Neural progenitor cell (in vitro differentiated cells): Measurements from ENCODE around the gene GFOD1. TPM values are rescaled to one million over a fixed set of nuclear protein-coding genes. Genes with fewer than 3 reads are reported as not detected.

Experiments used
- DNase-seq: peaks from one replicate; pipeline ENCODE4 v3.0.0-alpha.2; 2016; ENCODE audit warnings: low spot score
- H2AFZ ChIP-seq: fragments of 200-600 bp; sonication (generic); replicated peaks from 2 replicates; pipeline ENCODE4 v1.6.1; 2016; ENCODE audit warnings: antibody characterized with exemption
- H3F3A ChIP-seq: fragments of 200-600 bp; sonication (generic); 2 replicates; pipeline ENCODE4 v1.6.1; 2016; ENCODE audit warnings: antibody characterized with exemption, low read depth
- H3K27ac ChIP-seq: fragments of 200-600 bp; sonication (generic); 2 replicates; pipeline ENCODE4 v1.5.1; 2016; ENCODE audit warnings: mild to moderate bottlenecking
- H3K27me3 ChIP-seq: fragments of 200-600 bp; sonication (generic); 2 replicates; pipeline ENCODE4 v1.6.1; 2016; ENCODE audit warnings: mild to moderate bottlenecking, moderate library complexity
- H3K36me3 ChIP-seq: fragments of 200-600 bp; sonication (generic); 2 replicates; pipeline ENCODE4 v1.5.1; 2016
- H3K4me1 ChIP-seq: fragments of 200-600 bp; sonication (generic); 2 replicates; pipeline ENCODE4 v1.6.1; 2016; ENCODE audit warnings: mixed run types
- H3K4me2 ChIP-seq: fragments of 200-600 bp; sonication (generic); 2 replicates; pipeline ENCODE4 v1.6.1; 2016
- H3K4me3 ChIP-seq: fragments of 200-600 bp; sonication (generic); 2 replicates; pipeline ENCODE4 v1.5.1; 2016
- H3K79me2 ChIP-seq: fragments of 200-600 bp; sonication (generic); 2 replicates; pipeline ENCODE4 v1.6.1; 2016; ENCODE audit warnings: low read depth
- H3K9ac ChIP-seq: fragments of 200-600 bp; sonication (generic); 2 replicates; pipeline ENCODE4 v1.6.1; 2016
- H3K9me3 ChIP-seq: fragments of 200-600 bp; sonication (generic); 2 replicates; pipeline ENCODE4 v1.5.1; 2016; ENCODE audit warnings: low read depth
- H4K20me1 ChIP-seq: fragments of 200-600 bp; sonication (generic); 2 replicates; pipeline ENCODE4 v1.6.1; 2016; ENCODE audit warnings: low read depth
- H3K27ac Mint-ChIP-seq: 3 replicates; pipeline ENCODE4 v1.8.0; 2021; ENCODE audit warnings: mixed read lengths
- H3K27me3 Mint-ChIP-seq: 2 replicates; pipeline ENCODE4 v1.8.0; 2022; ENCODE audit warnings: low read depth, mild to moderate bottlenecking, inconsistent platforms, moderate library complexity, mixed read lengths; ENCODE audit not compliant: insufficient read depth
- H3K36me3 Mint-ChIP-seq: 3 replicates; pipeline ENCODE4 v1.8.0; 2021; ENCODE audit warnings: mixed read lengths
- H3K4me1 Mint-ChIP-seq: 3 replicates; pipeline ENCODE4 v1.8.0; 2021; ENCODE audit warnings: mixed read lengths
- H3K4me3 Mint-ChIP-seq: 3 replicates; pipeline ENCODE4 v1.8.0; 2021; ENCODE audit warnings: mild to moderate bottlenecking, moderate library complexity, mixed read lengths
- H3K9me3 Mint-ChIP-seq: 3 replicates; pipeline ENCODE4 v1.8.0; 2020; ENCODE audit warnings: mixed read lengths
- EZH2 ChIP-seq: fragments of 200-600 bp; sonication (generic); IDR thresholded peaks from 2 replicates; pipeline ENCODE4 v1.6.1; 2017; ENCODE audit warnings: antibody characterized with exemption, mild to moderate bottlenecking, moderate library complexity
- EZH2phosphoT487 ChIP-seq: fragments of 200-600 bp; sonication (generic); IDR thresholded peaks from 2 replicates; pipeline ENCODE4 v1.6.1; 2017; ENCODE audit warnings: antibody characterized with exemption
- total RNA-seq: library from RNA; depleted of rRNA; stranded (reverse); fragments of >200 nt; gene quantifications from 2 replicates; pipeline ENCODE4 v1.2.3, GENCODE V29; 2015; ENCODE audit warnings: low replicate concordance
- TF ChIP-seq, protein P1 (sequence below): fragments of 200-600 bp; sonication (generic); IDR thresholded peaks from 2 replicates; pipeline ENCODE4 v1.5.1; 2017; ENCODE audit warnings: antibody characterized with exemption, mild to moderate bottlenecking

The GFOD1 gene
- total RNA-seq, 1 donor from 2014 or later = 1.8 TPM

- no peaks in the 10 kb centered on the region for H3K9me3 ChIP-seq
- peaks cover 10% of the 10 kb centered on the region for H3K4me1 ChIP-seq
- Mint-ChIP-seq H3K27ac (no peak overlapping the region), H3K4me1 (peaks cover 21% of the 10 kb centered on the region), H3K36me3 (no peaks in the 10 kb centered on the region), H3K4me3 (no peak overlapping the region), H3K27me3 (peaks cover 2% of the 10 kb centered on the region), H3K9me3 (no peaks in the 10 kb centered on the region)
- no peak overlapping the region for H3K27ac ChIP-seq
- no peak overlapping the region for H3K9ac ChIP-seq
- no peaks in the 10 kb centered on the region for H3K27me3 ChIP-seq
- no peaks in the 10 kb centered on the region for H3K79me2 ChIP-seq
- no peaks in the 10 kb centered on the region for H3K36me3 ChIP-seq
- TF ChIP-seq EZH2phosphoT487 (no peak), EZH2 (no peak)
- TF ChIP-seq, protein P1, sequence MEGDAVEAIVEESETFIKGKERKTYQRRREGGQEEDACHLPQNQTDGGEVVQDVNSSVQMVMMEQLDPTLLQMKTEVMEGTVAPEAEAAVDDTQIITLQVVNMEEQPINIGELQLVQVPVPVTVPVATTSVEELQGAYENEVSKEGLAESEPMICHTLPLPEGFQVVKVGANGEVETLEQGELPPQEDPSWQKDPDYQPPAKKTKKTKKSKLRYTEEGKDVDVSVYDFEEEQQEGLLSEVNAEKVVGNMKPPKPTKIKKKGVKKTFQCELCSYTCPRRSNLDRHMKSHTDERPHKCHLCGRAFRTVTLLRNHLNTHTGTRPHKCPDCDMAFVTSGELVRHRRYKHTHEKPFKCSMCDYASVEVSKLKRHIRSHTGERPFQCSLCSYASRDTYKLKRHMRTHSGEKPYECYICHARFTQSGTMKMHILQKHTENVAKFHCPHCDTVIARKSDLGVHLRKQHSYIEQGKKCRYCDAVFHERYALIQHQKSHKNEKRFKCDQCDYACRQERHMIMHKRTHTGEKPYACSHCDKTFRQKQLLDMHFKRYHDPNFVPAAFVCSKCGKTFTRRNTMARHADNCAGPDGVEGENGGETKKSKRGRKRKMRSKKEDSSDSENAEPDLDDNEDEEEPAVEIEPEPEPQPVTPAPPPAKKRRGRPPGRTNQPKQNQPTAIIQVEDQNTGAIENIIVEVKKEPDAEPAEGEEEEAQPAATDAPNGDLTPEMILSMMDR = no peak
- no peak for DNase-seq
- no peak overlapping the region for H2AFZ ChIP-seq
- H3K4me2 ChIP-seq = no peak overlapping the region
- no peaks in the 10 kb centered on the region for H4K20me1 ChIP-seq
- no peaks in the 10 kb centered on the region for H3F3A ChIP-seq
- no peak overlapping the region for H3K4me3 ChIP-seq
Measured at GRCh38 chr6:13397359-13398068, 89.9 kb downstream of the GFOD1 start.

DNA sequence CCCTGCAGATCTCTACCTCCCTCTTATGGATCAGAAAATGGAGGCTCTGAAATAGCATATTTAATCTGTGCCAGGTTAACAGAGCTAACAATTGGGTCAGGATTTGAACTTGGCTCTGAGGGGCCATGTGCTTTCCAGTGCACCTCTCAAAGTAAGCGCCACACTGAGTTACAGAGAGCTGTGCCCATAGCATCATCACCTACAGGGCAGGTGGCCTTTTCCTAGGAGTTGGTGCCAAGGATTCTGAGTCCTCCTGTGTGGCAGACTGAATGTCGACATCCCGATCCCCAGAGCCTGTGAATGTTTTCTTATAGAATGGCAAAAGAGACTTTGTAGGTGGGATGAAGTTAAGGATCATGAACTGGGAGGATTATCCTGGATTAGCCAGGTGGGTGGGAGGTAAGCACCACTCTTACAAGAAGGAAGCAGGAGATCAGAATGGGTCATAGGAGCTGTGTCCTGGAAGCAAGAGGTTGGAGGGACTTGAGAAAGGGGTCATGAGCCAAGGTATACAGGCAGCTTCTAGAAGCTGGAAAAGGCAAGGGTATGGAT lies 91.1 kb downstream of the GFOD1 start:
- Histone ChIP-seq H4K20me1 (no peaks in the 10 kb centered on the region), H3K27me3 (no peaks in the 10 kb centered on the region), H3K4me1 (peaks cover 10% of the 10 kb centered on the region), H3K4me3 (no peak overlapping the region), H3K4me2 (no peak overlapping the region), H3K9me3 (no peaks in the 10 kb centered on the region), H3K36me3 (no peaks in the 10 kb centered on the region), H2AFZ (no peak overlapping the region), H3K79me2 (no peaks in the 10 kb centered on the region), H3K27ac (no peak overlapping the region), H3F3A (no peaks in the 10 kb centered on the region), H3K9ac (no peak overlapping the region)
- Mint-ChIP-seq H3K36me3 (no peaks in the 10 kb centered on the region), H3K4me3 (no peak overlapping the region), H3K27me3 (peaks cover 2% of the 10 kb centered on the region), H3K27ac (no peak overlapping the region), H3K9me3 (no peaks in the 10 kb centered on the region), H3K4me1 (peaks cover 22% of the 10 kb centered on the region)
- no peak for DNase-seq
- TF ChIP-seq, protein P1 = no peak
- no peak for TF ChIP-seq EZH2phosphoT487
- no peak for TF ChIP-seq EZH2

DNA sequence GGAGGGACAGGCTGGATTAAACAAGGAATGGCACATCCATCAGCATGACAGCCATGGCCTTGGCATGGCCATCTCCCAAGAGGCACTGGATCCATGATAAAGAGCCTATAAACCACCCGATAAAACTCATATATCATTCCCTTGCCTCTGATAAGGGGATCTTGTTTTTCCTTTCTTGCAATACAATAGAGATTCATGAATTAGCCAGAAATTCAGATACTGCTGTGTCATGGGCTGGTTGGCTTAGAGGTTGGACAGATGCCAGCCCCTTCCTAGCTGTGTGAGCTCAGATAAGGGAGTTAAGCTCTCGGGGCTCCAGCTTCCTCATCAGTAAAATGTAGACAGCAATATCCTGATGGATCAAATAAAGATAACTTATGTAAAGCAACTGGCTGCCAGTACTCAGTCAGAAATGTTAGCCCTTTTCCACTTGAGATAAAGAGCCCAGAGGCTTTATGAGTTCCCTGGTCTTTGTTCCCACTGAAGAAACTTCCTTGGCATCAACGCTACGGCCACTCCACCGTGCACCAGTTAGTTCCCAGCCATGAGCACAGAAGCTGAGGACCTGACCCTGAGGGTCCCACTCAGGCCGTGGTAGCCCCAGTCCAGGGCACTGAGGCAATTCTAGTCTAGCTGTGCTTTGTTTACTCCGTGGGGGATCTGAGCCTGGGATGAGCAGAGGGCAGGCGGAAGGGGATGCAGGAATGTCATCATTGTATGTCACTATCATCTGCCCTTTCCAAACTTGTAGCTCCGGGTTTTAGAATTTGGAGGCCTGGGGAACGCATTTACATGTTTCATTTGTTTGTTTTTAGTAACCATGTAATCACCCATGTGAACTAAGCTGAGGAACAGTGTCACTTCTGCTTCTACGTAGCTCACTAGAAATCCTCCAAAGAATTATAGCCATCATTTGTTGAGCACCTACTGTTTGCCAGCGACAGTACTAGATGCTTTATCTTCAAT lies 91.8 kb downstream of the GFOD1 start:
- Mint-ChIP-seq H3K9me3 (no peaks in the 10 kb centered on the region), H3K27ac (no peak overlapping the region), H3K4me3 (no peak overlapping the region), H3K36me3 (no peaks in the 10 kb centered on the region), H3K4me1 (peaks cover 22% of the 10 kb centered on the region), H3K27me3 (peaks cover 4% of the 10 kb centered on the region)
- H3K4me1 ChIP-seq = peaks cover 10% of the 10 kb centered on the region
- H3K4me2 ChIP-seq = no peak overlapping the region
- H3K4me3 ChIP-seq = no peak overlapping the region
- no peaks in the 10 kb centered on the region for H3K36me3 ChIP-seq
- DNase-seq = no peak
- no peaks in the 10 kb centered on the region for H3K9me3 ChIP-seq
- TF ChIP-seq EZH2 (no peak), EZH2phosphoT487 (no peak)
- TF ChIP-seq, protein P1 = no peak
- no peak overlapping the region for H3K27ac ChIP-seq
- no peaks in the 10 kb centered on the region for H3F3A ChIP-seq
- no peaks in the 10 kb centered on the region for H3K79me2 ChIP-seq
- H3K9ac ChIP-seq = no peak overlapping the region
- H4K20me1 ChIP-seq = no peaks in the 10 kb centered on the region
- no peaks in the 10 kb centered on the region for H3K27me3 ChIP-seq
- H2AFZ ChIP-seq = no peak overlapping the region
